Hepatocyte (in vitro differentiated cells): ENCODE measurements around the gene DOK6. TPM values are rescaled to one million over a fixed set of nuclear protein-coding genes. Genes with fewer than 3 reads are reported as not detected.

Source experiments
- DNase-seq: peaks from one replicate; pipeline ENCODE4 v3.0.0-alpha.2; 2016; ENCODE audit warnings: low spot score
- H2AFZ ChIP-seq: fragments of 200-600 bp; sonication (generic); 2 replicates; pipeline ENCODE4 v1.6.0; 2016; ENCODE audit warnings: antibody characterized with exemption, mild to moderate bottlenecking
- H3K27ac ChIP-seq: fragments of 200-600 bp; sonication (generic); 2 replicates; pipeline ENCODE4 v1.5.1; 2016; ENCODE audit warnings: mild to moderate bottlenecking
- H3K27me3 ChIP-seq: fragments of 200-600 bp; sonication (generic); 2 replicates; pipeline ENCODE4 v1.6.1; 2016
- H3K36me3 ChIP-seq: fragments of 200-600 bp; sonication (generic); replicated peaks from 2 replicates; pipeline ENCODE4 v1.5.1; 2016; ENCODE audit warnings: low read depth; ENCODE audit not compliant: insufficient read depth
- H3K4me1 ChIP-seq: fragments of 200-600 bp; sonication (generic); 2 replicates; pipeline ENCODE4 v1.5.1; 2016; ENCODE audit warnings: mild to moderate bottlenecking, moderate library complexity; ENCODE audit not compliant: insufficient read depth
- H3K4me2 ChIP-seq: fragments of 200-600 bp; sonication (generic); 2 replicates; pipeline ENCODE4 v1.6.0; 2016
- H3K4me3 ChIP-seq: fragments of 200-600 bp; sonication (generic); 2 replicates; pipeline ENCODE4 v1.5.1; 2016; ENCODE audit warnings: mild to moderate bottlenecking
- H3K79me2 ChIP-seq: fragments of 200-600 bp; sonication (generic); 2 replicates; pipeline ENCODE4 v1.6.0; 2017; ENCODE audit warnings: mild to moderate bottlenecking
- H3K9me2 ChIP-seq: fragments of 200-600 bp; sonication (generic); replicated peaks from 2 replicates; pipeline ENCODE4 v1.6.0; 2017; ENCODE audit warnings: mild to moderate bottlenecking; ENCODE audit not compliant: insufficient read depth
- H3K9me3 ChIP-seq: fragments of 200-600 bp; sonication (generic); 2 replicates; pipeline ENCODE4 v1.5.1; 2016; ENCODE audit warnings: low read depth, mild to moderate bottlenecking
- H4K20me1 ChIP-seq: fragments of 200-600 bp; sonication (generic); 2 replicates; pipeline ENCODE4 v1.6.0; 2016; ENCODE audit warnings: mild to moderate bottlenecking; ENCODE audit not compliant: insufficient read depth, poor library complexity, severe bottlenecking
- EZH2 ChIP-seq: fragments of 200-600 bp; sonication (generic); IDR thresholded peaks from 2 replicates; pipeline ENCODE4 v1.6.1; 2016; ENCODE audit warnings: antibody characterized with exemption, mild to moderate bottlenecking, borderline replicate concordance
- EZH2phosphoT487 ChIP-seq: fragments of 200-600 bp; sonication (generic); IDR thresholded peaks from one replicate; pipeline ENCODE4 v1.6.1; 2018; ENCODE audit warnings: antibody characterized with exemption, mild to moderate bottlenecking, low read depth, moderate library complexity; ENCODE audit not compliant: unreplicated experiment, severe bottlenecking
- WGBS: methylation state at CpG from one replicate; pipeline ENCODE4 v1.1.6; 2016; ENCODE audit warnings: low lambda C conversion rate; ENCODE audit errors: missing lambda C conversion rate; 5-methylcytosine and 5-hydroxymethylcytosine counted together
- polyA plus RNA-seq: library from polyadenylated mRNA; unstranded; fragments of >200 nt; fragmentation: Nextera tagmentation; extraction: Ambion mirVana; gene quantifications from 2 replicates; pipeline ENCODE4 v1.2.1, GENCODE V29; 2016
- total RNA-seq: library from RNA; depleted of rRNA; stranded (reverse); fragments of >200 nt; gene quantifications from 2 replicates; pipeline ENCODE4 v1.2.3, GENCODE V29; 2014
- TF ChIP-seq, protein P1 (sequence below): fragments of 200-600 bp; sonication (generic); IDR thresholded peaks from 2 replicates; pipeline ENCODE4 v1.5.1; 2016; ENCODE audit warnings: antibody characterized with exemption, mild to moderate bottlenecking; ENCODE audit not compliant: poor library complexity

The DOK6 gene
- total and polyA plus RNA-seq, 2 experiments from 2014 or later: 2.6 to 4.0 TPM

GRCh38 chr18:69584429-69584828 is 183.7 kb downstream of the DOK6 start:
- TF ChIP-seq EZH2phosphoT487 (no peak), EZH2 (no peak)
- TF ChIP-seq, protein P1, sequence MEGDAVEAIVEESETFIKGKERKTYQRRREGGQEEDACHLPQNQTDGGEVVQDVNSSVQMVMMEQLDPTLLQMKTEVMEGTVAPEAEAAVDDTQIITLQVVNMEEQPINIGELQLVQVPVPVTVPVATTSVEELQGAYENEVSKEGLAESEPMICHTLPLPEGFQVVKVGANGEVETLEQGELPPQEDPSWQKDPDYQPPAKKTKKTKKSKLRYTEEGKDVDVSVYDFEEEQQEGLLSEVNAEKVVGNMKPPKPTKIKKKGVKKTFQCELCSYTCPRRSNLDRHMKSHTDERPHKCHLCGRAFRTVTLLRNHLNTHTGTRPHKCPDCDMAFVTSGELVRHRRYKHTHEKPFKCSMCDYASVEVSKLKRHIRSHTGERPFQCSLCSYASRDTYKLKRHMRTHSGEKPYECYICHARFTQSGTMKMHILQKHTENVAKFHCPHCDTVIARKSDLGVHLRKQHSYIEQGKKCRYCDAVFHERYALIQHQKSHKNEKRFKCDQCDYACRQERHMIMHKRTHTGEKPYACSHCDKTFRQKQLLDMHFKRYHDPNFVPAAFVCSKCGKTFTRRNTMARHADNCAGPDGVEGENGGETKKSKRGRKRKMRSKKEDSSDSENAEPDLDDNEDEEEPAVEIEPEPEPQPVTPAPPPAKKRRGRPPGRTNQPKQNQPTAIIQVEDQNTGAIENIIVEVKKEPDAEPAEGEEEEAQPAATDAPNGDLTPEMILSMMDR: no peak
- Histone ChIP-seq H2AFZ (no peak overlapping the region), H3K4me1 (no peaks in the 10 kb centered on the region), H4K20me1 (no peaks in the 10 kb centered on the region), H3K4me2 (no peak overlapping the region), H3K9me2 (no peaks in the 10 kb centered on the region), H3K27me3 (no peaks in the 10 kb centered on the region), H3K36me3 (no peaks in the 10 kb centered on the region), H3K27ac (no peak overlapping the region), H3K79me2 (no peaks in the 10 kb centered on the region), H3K9me3 (no peaks in the 10 kb centered on the region), H3K4me3 (no peak overlapping the region)
- 95% methylated on average over 6 of the region's 6 CpGs for WGBS
- no peak for DNase-seq

DNA sequence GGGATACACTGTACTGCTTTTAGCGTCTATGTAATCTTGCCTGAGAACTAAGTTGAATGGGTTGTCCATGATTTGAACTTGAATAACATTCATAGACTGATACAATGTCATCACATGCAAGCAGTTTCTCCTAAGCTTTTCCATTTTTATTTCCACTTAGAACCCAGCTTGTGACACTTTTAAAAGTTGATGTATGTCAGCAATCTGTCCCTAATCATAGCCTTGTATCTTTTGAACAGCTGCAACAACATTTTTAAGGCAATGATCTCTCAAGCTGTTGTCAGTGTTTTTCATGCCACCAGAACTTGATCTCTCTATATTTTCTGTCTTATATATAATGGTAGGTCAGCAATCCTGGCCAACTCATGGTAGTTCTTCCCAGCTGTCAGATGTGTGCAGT is 185.0 kb downstream of the DOK6 start:
- Histone ChIP-seq H3K79me2 (no peaks in the 10 kb centered on the region), H3K36me3 (no peaks in the 10 kb centered on the region), H2AFZ (no peak overlapping the region), H3K4me2 (no peak overlapping the region), H3K4me3 (no peak overlapping the region), H4K20me1 (no peaks in the 10 kb centered on the region), H3K9me3 (no peaks in the 10 kb centered on the region), H3K9me2 (no peaks in the 10 kb centered on the region), H3K4me1 (no peaks in the 10 kb centered on the region), H3K27ac (no peak overlapping the region), H3K27me3 (no peaks in the 10 kb centered on the region)
- 97% methylated on average over 1 of the region's 1 CpG for WGBS
- TF ChIP-seq, protein P1: no peak
- TF ChIP-seq EZH2phosphoT487 (no peak), EZH2 (no peak)
- no peak for DNase-seq

- H3K27me3 ChIP-seq: no peaks in the 10 kb centered on the region
- no peak for DNase-seq
Measured at GRCh38 chr18:69586537-69586936, 185.8 kb downstream of the DOK6 start.

More at GRCh38 chr18:69586537-69586936, 185.8 kb downstream of the DOK6 start:
- Histone ChIP-seq H3K9me3 (no peaks in the 10 kb centered on the region), H3K79me2 (no peaks in the 10 kb centered on the region), H3K36me3 (no peaks in the 10 kb centered on the region), H3K4me3 (no peak overlapping the region), H3K27ac (no peak overlapping the region), H4K20me1 (no peaks in the 10 kb centered on the region), H2AFZ (no peak overlapping the region), H3K4me1 (no peaks in the 10 kb centered on the region), H3K9me2 (no peaks in the 10 kb centered on the region), H3K4me2 (no peak overlapping the region)
- TF ChIP-seq EZH2phosphoT487 (no peak), EZH2 (no peak)
- TF ChIP-seq, protein P1: no peak
- 80% methylated on average over 7 of the region's 7 CpGs for WGBS
